Right lobe of liver (tissue), 6 donors: ENCODE results near the gene CENPF. TPM values are rescaled to one million over a fixed set of nuclear protein-coding genes. Genes with fewer than 3 reads are reported as not detected.
"Not testable (repeated sequence)": the region's sequence is repeated elsewhere in the genome, so short reads cannot be mapped to it uniquely, and the experiment has no call there.

Source experiments
- ATAC-seq, 4 donors: fragments of 200-7000 bp; cut with Tn5 transposase; one replicate each; pipeline ENCODE4 v1.9.1; 2020; ENCODE audit warnings: mild to moderate bottlenecking in 4 of 4, moderate library complexity in 4 of 4
- DNase-seq, 3 donors: peaks; one replicate each; pipeline ENCODE4 v3.0.0-alpha.2; 2020
- H3K27ac ChIP-seq, 3 donors: fragments of 200-600 bp; one replicate each; pipeline ENCODE4 v1.8.0; 2022
- H3K27me3 ChIP-seq, 2 donors: fragments of 200-600 bp; one replicate each; pipeline ENCODE4 v1.8.0; 2022
- H3K36me3 ChIP-seq, 4 donors: fragments of 200-600 bp; sonication (generic) in 1 of 4; one replicate each; pipeline versions ENCODE4 v1.5.1 to v1.8.0; 2017 to 2022; ENCODE audit warnings: control low read depth in 1 of 4
- H3K4me1 ChIP-seq, 4 donors: fragments of 200-600 bp; sonication (generic) in 1 of 4; one replicate each; pipeline versions ENCODE4 v1.5.1 to v1.8.0; 2017 to 2022; ENCODE audit warnings: control low read depth in 1 of 4
- H3K4me3 ChIP-seq, 3 donors: fragments of 200-600 bp; one replicate each; pipeline ENCODE4 v1.8.0; 2022
- H3K9me3 ChIP-seq, 4 donors: fragments of 200-600 bp; sonication (generic) in 1 of 4; one replicate each; pipeline versions ENCODE4 v1.5.1 to v1.8.0; 2017 to 2022; ENCODE audit warnings: control low read depth in 1 of 4
- POLR2A ChIP-seq: fragments of 450-650 bp; IDR thresholded peaks from one replicate; pipeline ENCODE4 v1.6.1; 2017; ENCODE audit warnings: antibody characterized with exemption, mild to moderate bottlenecking
- WGBS: methylation state at CpG from one replicate; pipeline ENCODE4 v1.1.6; 2018; ENCODE audit warnings: low coverage, low lambda C conversion rate; ENCODE audit not compliant: insufficient coverage; ENCODE audit errors: missing lambda C conversion rate; 5-methylcytosine and 5-hydroxymethylcytosine counted together
- intact Hi-C, 2 donors: fragments of 100-400 bp; cut with DNase I; formaldehyde crosslinking; loops; one replicate each; pipeline versions ENCODE4 v1.11.2 to v1.14.1; 2022
- total RNA-seq, 6 experiments: library from RNA; depleted of rRNA in 2 of 6; stranded (reverse); fragments of >200 nt in 2 of 6; fragmentation: NEBNext Ultra II Directional in 3 of 6; extraction: Animal tissue kit (Norgen Biotek cat#: 25700) in 3 of 6; gene quantifications; one replicate each; pipeline versions ENCODE4 v1.1.0 to v1.2.4, GENCODE V29; 2016 to 2023
- TF ChIP-seq, protein P1 (sequence below), 4 donors: fragments of 200-600 bp in 3 of 4; fragments of 450-650 bp in 1 of 4; IDR thresholded peaks; one replicate each; pipeline versions ENCODE4 v1.5.1 to v1.8.0; 2016 to 2022; ENCODE audit warnings: antibody characterized with exemption in 4 of 4, mild to moderate bottlenecking in 2 of 4
- donor health status: DM: no; HTN: yes; CAD: no.
- donor health status: DM: no; HTN: no; CAD: no.
- donor health status: DM: no; HTN: no; CAD: no.
- donor health status: DM: no; HTN: yes; CAD: no.
- donor health status: DM: no; HTN: yes; CAD: no.

CENPF gene
- total RNA-seq, 6 experiments from 2014 or later, result 0.13 to 3.3 (median 1.0) TPM

DNA sequence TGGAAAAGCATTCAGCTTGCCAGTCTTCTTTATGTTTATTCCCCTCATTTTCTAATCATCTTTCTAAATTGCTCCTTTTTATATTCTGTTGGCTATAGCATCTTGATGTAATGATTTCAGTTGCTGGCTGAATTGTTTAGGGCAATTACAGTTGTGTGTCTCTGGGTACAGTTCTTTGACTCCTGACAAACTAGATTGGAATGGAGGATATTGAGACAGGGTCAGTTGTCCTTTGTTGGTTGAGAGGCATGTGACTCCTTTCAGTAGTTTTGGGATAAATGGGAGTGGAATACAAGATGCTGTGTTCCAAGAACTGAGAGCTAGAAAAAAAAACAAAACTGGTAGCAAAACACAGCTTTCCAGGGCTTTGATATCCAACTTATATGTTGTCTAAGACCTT, 1.5 kb downstream of the CENPF start:
- Histone ChIP-seq H3K4me3 (no peak overlapping the region), H3K36me3 (no peaks in the 10 kb centered on the region), H3K27ac (no peak overlapping the region), H3K27me3 (no peaks in the 10 kb centered on the region), H3K9me3 (no peaks in the 10 kb centered on the region), H3K4me1 (no peaks in the 10 kb centered on the region)
- TF ChIP-seq POLR2A, result no peak
- TF ChIP-seq, protein P1, sequence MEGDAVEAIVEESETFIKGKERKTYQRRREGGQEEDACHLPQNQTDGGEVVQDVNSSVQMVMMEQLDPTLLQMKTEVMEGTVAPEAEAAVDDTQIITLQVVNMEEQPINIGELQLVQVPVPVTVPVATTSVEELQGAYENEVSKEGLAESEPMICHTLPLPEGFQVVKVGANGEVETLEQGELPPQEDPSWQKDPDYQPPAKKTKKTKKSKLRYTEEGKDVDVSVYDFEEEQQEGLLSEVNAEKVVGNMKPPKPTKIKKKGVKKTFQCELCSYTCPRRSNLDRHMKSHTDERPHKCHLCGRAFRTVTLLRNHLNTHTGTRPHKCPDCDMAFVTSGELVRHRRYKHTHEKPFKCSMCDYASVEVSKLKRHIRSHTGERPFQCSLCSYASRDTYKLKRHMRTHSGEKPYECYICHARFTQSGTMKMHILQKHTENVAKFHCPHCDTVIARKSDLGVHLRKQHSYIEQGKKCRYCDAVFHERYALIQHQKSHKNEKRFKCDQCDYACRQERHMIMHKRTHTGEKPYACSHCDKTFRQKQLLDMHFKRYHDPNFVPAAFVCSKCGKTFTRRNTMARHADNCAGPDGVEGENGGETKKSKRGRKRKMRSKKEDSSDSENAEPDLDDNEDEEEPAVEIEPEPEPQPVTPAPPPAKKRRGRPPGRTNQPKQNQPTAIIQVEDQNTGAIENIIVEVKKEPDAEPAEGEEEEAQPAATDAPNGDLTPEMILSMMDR (IDR thresholded peaks at IDR 0.05), result no peak
- no peak for DNase-seq
- intact Hi-C loops, result no loop called here
- no peak for ATAC-seq

DNA sequence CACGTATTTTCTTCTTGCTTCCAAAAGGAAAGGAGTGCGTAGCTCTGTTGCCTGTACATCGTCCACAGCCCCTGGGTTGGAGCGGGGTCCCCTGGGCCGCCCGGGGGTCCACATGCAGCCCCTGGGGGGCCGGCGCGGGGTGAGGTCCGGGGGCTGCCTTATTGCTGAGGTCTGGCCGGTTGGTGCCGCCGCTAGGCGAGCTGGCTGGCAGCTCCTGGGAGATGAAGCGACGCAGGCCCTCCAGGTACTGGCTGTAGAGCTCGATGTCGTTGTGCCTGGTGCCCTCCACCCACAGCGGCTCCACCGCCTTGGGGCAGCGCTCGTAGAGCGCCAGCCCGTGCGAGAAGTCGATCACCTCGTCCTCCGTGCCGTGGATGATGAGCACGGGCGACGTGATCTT, 2.5 kb downstream of the CENPF start:
- H3K36me3 ChIP-seq, ATAC-seq: not testable (repeated sequence)

DNA sequence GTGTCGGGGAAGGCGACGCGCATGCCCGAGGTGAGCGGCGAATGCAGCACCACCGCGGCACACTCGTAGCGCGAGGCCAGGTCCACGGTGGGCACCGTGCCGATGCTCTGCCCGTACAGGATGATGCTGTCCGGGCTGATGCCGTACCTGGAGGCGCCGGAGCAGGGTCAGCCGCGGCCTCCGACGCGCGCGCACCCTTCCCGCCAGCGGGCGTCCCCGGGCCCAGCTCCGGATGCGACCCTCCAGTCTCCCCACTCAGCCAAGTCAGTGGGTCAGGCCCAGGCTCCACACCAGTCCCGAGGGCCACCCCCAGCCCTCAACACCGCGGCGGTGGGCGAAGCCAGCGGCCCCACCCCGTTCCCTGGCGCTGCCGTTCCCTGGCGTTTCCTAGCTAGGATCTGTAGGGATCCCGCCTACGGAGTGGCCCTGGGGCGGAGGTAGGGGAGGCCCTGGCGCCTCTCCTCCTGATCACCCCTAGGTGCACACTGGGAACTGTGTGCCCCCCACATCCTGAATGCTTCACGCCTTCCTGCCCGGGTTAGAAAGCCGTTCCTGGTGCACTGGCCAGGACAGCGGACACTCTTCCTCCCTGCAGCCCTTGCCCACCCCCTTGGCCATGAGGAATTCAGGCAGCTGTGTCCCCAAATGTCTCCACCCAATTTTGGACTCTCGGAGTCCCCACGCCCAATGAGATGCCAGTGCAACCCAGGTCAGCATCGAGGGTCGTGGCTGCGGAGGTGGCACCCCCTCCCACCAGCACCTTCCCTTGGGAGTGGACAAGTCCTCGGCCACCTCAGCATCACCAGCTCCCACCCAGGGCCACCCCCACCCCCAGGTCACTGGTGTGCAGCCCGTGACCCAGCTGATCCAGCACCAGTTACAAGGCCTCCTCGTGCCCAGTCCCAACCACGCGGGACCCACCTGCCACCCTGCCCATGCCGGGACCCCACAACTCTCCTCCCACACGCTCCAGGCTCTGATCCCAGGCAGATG, 3.2 kb downstream of the CENPF start:
- 91% methylated on average over 4 of the region's 63 CpGs for WGBS
- H3K27me3 ChIP-seq, H3K36me3 ChIP-seq, DNase-seq, H3K9me3 ChIP-seq, intact Hi-C loops, H3K27ac ChIP-seq, ATAC-seq, H3K4me1 ChIP-seq, H3K4me3 ChIP-seq: not testable (repeated sequence)

More for the DNA sequence above, 2.5 kb downstream of the CENPF start:
- intact Hi-C loops, DNase-seq, H3K9me3 ChIP-seq, H3K27ac ChIP-seq, H3K4me1 ChIP-seq, H3K4me3 ChIP-seq, H3K27me3 ChIP-seq: not testable (repeated sequence)
- WGBS, result 100% methylated on average over 1 of the region's 32 CpGs

DNA sequence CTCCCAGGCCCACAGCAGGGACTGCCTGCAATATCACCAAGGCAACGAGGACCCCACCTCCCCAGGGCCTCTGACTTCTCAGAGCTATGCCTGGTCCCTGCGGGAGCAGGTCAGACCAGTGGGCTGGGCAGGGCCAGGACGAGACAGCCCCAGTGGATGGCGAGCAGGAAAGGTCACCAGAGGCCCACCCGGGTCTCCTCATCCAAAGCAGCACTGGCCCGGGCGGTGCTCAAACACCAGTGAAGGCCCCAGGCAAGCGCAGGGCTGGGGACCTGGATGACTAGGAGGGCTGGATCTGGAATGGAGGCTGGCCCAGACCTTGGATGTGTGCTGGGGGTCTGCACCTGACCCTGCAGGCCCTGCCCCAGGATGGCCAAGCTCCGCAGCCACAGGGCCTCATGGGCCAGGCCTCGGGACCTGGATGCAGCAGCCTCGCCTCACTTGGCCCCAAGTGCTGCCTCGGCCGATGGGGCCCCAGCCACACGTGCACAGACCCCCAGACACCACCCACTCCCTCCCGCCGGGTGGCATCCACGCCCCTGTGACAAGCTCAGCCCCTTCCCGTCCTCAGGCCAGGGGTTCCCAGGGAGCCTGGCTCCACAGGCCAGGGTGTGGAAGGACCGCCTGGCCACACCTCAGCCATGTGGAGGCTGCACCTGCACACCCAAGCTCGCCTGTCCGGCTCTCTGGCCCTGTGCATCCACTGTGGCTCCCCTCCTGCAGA, 4.7 kb downstream of the CENPF start:
- ATAC-seq, H3K27ac ChIP-seq, H3K27me3 ChIP-seq, H3K9me3 ChIP-seq, H3K4me1 ChIP-seq, DNase-seq, intact Hi-C loops, H3K4me3 ChIP-seq, H3K36me3 ChIP-seq: not testable (repeated sequence)
- no CpG with 5 or more reads among the region's 21 CpGs for WGBS

DNA sequence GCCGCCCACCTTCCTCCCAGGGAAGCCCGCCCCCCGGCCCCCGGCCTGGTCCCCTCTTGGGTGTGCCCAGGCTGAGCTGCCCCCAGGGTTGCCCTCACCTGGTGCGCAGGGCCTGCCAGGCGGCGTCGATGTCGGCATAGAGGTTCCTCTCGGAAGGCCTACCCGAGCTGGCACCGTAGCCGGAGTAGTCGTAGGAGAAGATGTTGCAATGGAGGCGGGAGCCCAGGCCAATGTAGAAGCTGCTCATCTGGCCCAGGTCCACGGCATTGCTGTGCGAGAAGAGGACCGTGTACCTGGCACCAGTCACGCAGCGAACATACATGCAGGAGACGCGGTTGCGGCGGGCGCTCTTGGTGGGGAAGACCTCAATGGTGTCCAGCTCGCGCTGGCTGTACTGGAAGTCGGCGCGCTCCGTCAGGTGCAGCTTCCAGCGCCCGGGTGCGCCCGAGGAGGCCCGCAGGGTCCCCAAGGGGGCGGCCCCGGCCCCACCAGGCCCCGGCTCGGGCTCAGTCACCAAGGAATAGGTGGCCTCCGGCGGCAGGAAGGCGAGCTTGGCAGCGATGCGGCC, 5.3 kb downstream of the CENPF start:
- H3K27ac ChIP-seq, H3K4me3 ChIP-seq, intact Hi-C loops, H3K9me3 ChIP-seq, H3K27me3 ChIP-seq, DNase-seq, H3K4me1 ChIP-seq, H3K36me3 ChIP-seq, ATAC-seq: not testable (repeated sequence)
- WGBS, result no CpG with 5 or more reads among the region's 45 CpGs

DNA sequence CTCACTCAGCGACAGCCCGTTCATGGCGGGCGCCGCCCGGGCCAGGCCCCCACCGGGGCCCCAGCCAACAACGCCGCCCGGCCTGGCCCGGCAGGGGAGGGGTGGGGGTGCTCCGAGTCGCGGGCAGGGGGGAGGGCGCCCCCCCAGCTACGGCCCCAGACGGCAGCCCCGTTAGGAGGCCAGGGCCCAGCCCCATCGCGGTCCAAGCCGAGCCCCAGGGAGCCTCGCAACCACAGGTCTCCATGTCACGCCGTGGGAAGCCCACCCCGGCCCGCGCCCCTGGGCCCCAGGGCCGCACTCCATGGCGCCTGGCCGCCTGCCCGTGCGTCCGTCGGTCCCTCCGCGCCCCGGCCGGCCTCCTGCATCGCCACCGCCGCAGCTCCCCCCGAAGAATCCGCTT, 5.8 kb downstream of the CENPF start:
- H3K4me1 ChIP-seq, H3K27ac ChIP-seq, ATAC-seq, H3K36me3 ChIP-seq, DNase-seq, H3K27me3 ChIP-seq, intact Hi-C loops, H3K9me3 ChIP-seq, H3K4me3 ChIP-seq: not testable (repeated sequence)
- 99% methylated on average over 11 of the region's 43 CpGs for WGBS

DNA sequence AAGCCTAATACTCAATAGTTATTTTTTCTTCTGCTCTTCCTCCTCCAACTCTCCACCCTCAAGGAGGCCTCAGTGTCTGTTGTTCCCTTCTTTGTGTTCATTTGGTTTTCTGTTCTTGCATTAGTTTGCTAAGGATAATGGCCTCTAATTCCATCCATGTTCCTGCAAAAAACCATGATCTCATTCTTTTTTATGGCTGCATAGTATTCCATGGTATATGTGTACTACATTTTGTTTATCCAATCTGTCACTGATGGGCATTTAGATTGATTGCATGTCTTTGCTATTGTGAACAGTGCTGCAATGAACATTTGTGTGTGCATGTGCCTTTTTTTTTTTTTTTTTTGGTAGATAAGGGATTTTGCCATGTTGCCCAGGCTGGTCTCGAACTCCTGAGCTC, 6.7 kb downstream of the CENPF start:
- no peak overlapping the region for H3K27ac ChIP-seq
- no peaks in the 10 kb centered on the region for H3K4me1 ChIP-seq
- H3K9me3 ChIP-seq, result no peaks in the 10 kb centered on the region
- DNase-seq (no peak), ATAC-seq (no peak)
- TF ChIP-seq, protein P1 (IDR thresholded peaks at IDR 0.05), result no peak
- no peak for TF ChIP-seq POLR2A
- no CpG with 5 or more reads among the region's 1 CpG for WGBS
- intact Hi-C loops, result no loop called here
- H3K27me3 ChIP-seq, result no peaks in the 10 kb centered on the region
- H3K36me3 ChIP-seq, result no peaks in the 10 kb centered on the region
- no peak overlapping the region for H3K4me3 ChIP-seq

DNA sequence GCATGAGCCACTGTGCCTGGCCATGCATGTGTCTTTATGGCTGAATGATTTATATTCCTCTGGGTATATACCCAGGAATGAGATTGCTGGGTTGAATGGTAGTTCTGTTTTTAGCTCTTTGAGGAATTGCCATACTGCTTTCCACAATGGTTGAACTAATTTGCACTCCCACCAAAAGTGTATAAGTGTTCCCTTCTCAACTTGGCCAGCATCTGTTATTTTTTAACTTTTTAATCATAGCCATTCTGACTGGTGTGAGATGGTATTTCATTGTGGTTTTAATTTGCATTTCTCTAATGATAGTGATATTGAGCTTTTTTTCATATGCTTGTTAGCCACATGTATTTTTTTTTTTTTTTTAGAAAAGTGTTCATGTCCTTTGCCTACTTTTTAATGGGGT, 7.1 kb downstream of the CENPF start:
- H3K4me3 ChIP-seq, H3K9me3 ChIP-seq, H3K36me3 ChIP-seq, H3K27ac ChIP-seq, intact Hi-C loops, DNase-seq, ATAC-seq, H3K4me1 ChIP-seq, H3K27me3 ChIP-seq: not testable (repeated sequence)
